IMR-90 (cell line): ENCODE results near the gene THUMPD2. TPM values are rescaled to one million over a fixed set of nuclear protein-coding genes. Genes with fewer than 3 reads are reported as not detected.

Experiments used
- ATAC-seq: fragments of 200-7000 bp; cut with Tn5 transposase; 2 replicates; pipeline ENCODE4 v1.9.1; 2020; ENCODE audit warnings: low read depth, mild to moderate bottlenecking, moderate library complexity
- BruUV-seq: library from RNA; stranded (reverse); fragments of 400-500 nt; replicated peaks from 2 replicates; lab custom pipeline; 2021; lab: Mats Ljungman, UMichigan
- CTCF ChIA-PET: fragments of 300-600 bp; formaldehyde crosslinking; extraction: SDS; loops from one replicate; lab custom pipeline; 2021; ENCODE audit warnings: antibody characterized with exemption; lab: Yijun Ruan, JAX
- POLR2A ChIA-PET: fragments of 300-600 bp; sonication (Branson Sonifier 250); formaldehyde crosslinking; loops from one replicate; lab custom pipeline; 2022; ENCODE audit warnings: antibody characterized with exemption; ENCODE audit not compliant: unreplicated experiment; lab: Charles Lee
- DNase-seq: peaks from one replicate; pipeline ENCODE4 v3.0.0; 2013
- H2AFZ ChIP-seq: replicated peaks from 2 replicates; pipeline ENCODE3; 2013; ENCODE audit warnings: low read length, mild to moderate bottlenecking; ENCODE audit not compliant: poor library complexity
- H2AK5ac ChIP-seq: 2 replicates; pipeline ENCODE4 v1.6.1; 2013; ENCODE audit warnings: low read depth, low read length, inconsistent platforms
- H2AK9ac ChIP-seq: replicated peaks from 2 replicates; pipeline ENCODE3; 2013; ENCODE audit warnings: mild to moderate bottlenecking, low read depth, low read length, moderate library complexity; ENCODE audit not compliant: poor library complexity
- H2BK120ac ChIP-seq: 2 replicates; pipeline ENCODE4 v1.6.1; 2013; ENCODE audit warnings: low read depth, low read length, inconsistent platforms
- H2BK15ac ChIP-seq: 3 replicates; pipeline ENCODE4 v1.6.1; 2013; ENCODE audit warnings: low read depth, low read length, inconsistent platforms
- H2BK20ac ChIP-seq: 2 replicates; pipeline ENCODE4 v1.6.1; 2013; ENCODE audit warnings: low read depth, mild to moderate bottlenecking, inconsistent platforms, low read length, moderate library complexity
- H2BK5ac ChIP-seq: 2 replicates; pipeline ENCODE4 v1.6.1; 2013; ENCODE audit warnings: mild to moderate bottlenecking, low read depth, low read length, inconsistent platforms; ENCODE audit not compliant: poor library complexity, severe bottlenecking
- H3K14ac ChIP-seq: replicated peaks from 2 replicates; pipeline ENCODE4 v1.6.1; 2013; ENCODE audit warnings: low read depth, low read length, inconsistent platforms
- H3K18ac ChIP-seq: 2 replicates; pipeline ENCODE4 v1.6.1; 2013; ENCODE audit warnings: low read depth, low read length, control low read depth
- H3K23ac ChIP-seq: 2 replicates; pipeline ENCODE4 v1.6.1; 2013; ENCODE audit warnings: low read depth, low read length, inconsistent platforms
- H3K27ac ChIP-seq: 2 replicates; pipeline ENCODE4 v1.5.1; 2013; ENCODE audit warnings: mild to moderate bottlenecking, control low read depth, low read length; ENCODE audit not compliant: insufficient read depth
- H3K27me3 ChIP-seq: 2 replicates; pipeline ENCODE4 v1.6.1; 2013; ENCODE audit warnings: low read length; ENCODE audit not compliant: control insufficient read depth, insufficient read depth
- H3K36me3 ChIP-seq: 2 replicates; pipeline ENCODE4 v1.6.1; 2013; ENCODE audit warnings: low read length, mixed read lengths; ENCODE audit not compliant: control insufficient read depth, insufficient read depth
- H3K4ac ChIP-seq: 2 replicates; pipeline ENCODE4 v1.6.1; 2013; ENCODE audit warnings: low read depth, low read length, inconsistent platforms
- H3K4me1 ChIP-seq: 2 replicates; pipeline ENCODE4 v1.6.1; 2013; ENCODE audit warnings: low read length, mixed read lengths; ENCODE audit not compliant: control insufficient read depth, insufficient read depth
- H3K4me2 ChIP-seq: 2 replicates; pipeline ENCODE4 v1.6.1; 2013; ENCODE audit warnings: low read depth, mild to moderate bottlenecking, control low read depth, low read length, moderate library complexity
- H3K4me3 ChIP-seq: 2 replicates; pipeline ENCODE4 v1.5.1; 2013; ENCODE audit warnings: low read depth, mild to moderate bottlenecking, control low read depth, low read length, moderate library complexity; ENCODE audit not compliant: insufficient read depth
- H3K56ac ChIP-seq: 2 replicates; pipeline ENCODE4 v1.6.1; 2013; ENCODE audit warnings: low read length, inconsistent platforms; ENCODE audit not compliant: insufficient read depth; ENCODE audit errors: extremely low read depth
- H3K79me1 ChIP-seq, 2 experiments: 2 replicates each; pipeline ENCODE4 v1.6.1; 2013; ENCODE audit warnings: low read length in 2 of 2, inconsistent platforms in 1 of 2, low read depth in 1 of 2
- H3K9ac ChIP-seq: 2 replicates; pipeline ENCODE4 v1.6.1; 2013; ENCODE audit warnings: low read depth, low read length, control low read depth
- H3K9me1 ChIP-seq: 2 replicates; pipeline ENCODE4 v1.6.1; 2013; ENCODE audit warnings: low read length, inconsistent platforms; ENCODE audit not compliant: insufficient read depth
- H3K9me3 ChIP-seq: 2 replicates; pipeline ENCODE4 v1.6.1; 2013; ENCODE audit warnings: low read length; ENCODE audit not compliant: control insufficient read depth, insufficient read depth
- H4K20me1 ChIP-seq: 2 replicates; pipeline ENCODE4 v1.6.1; 2013; ENCODE audit warnings: low read length, inconsistent platforms; ENCODE audit not compliant: insufficient read depth
- H4K5ac ChIP-seq: 2 replicates; pipeline ENCODE4 v1.6.1; 2013; ENCODE audit warnings: mild to moderate bottlenecking, low read depth, low read length, control low read depth
- H4K8ac ChIP-seq, 2 experiments: 2 replicates each; pipeline ENCODE4 v1.6.1; 2013; ENCODE audit warnings: low read depth in 2 of 2, low read length in 2 of 2, control low read depth in 1 of 2, inconsistent platforms in 1 of 2
- H4K91ac ChIP-seq: 2 replicates; pipeline ENCODE4 v1.6.1; 2013; ENCODE audit warnings: low read depth, low read length, inconsistent platforms; ENCODE audit not compliant: insufficient read depth
- BHLHE40 ChIP-seq: fragments of 150-350 bp; IDR thresholded peaks from 2 replicates; pipeline ENCODE4 v1.6.1; 2016; ENCODE audit warnings: mild to moderate bottlenecking, low read depth, low read length
- CEBPB ChIP-seq: IDR thresholded peaks from 2 replicates; pipeline ENCODE4 v1.6.1; 2012; ENCODE audit warnings: low read depth, low read length, improper control_type of control experiment
- CHD1 ChIP-seq: IDR thresholded peaks from 2 replicates; pipeline ENCODE4 v1.6.1; 2012; ENCODE audit warnings: low read depth, low read length, improper control_type of control experiment
- CTCF ChIP-seq: conservative IDR thresholded peaks from 2 replicates; pipeline ENCODE4 v1.5.1; 2012; ENCODE audit warnings: mild to moderate bottlenecking, low read depth, low read length, improper control_type of control experiment
- ELK1 ChIP-seq: fragments of 150-350 bp; IDR thresholded peaks from 2 replicates; pipeline ENCODE4 v1.6.1; 2016; ENCODE audit warnings: low read depth, mild to moderate bottlenecking, low read length, moderate library complexity, borderline replicate concordance
- FOS ChIP-seq: fragments of 150-350 bp; IDR thresholded peaks from 2 replicates; pipeline ENCODE4 v1.6.1; 2016; ENCODE audit warnings: low read depth, low read length
- MAFK ChIP-seq: IDR thresholded peaks from 2 replicates; pipeline ENCODE4 v1.6.1; 2012; ENCODE audit warnings: low read depth, low read length, improper control_type of control experiment
- MAZ ChIP-seq: IDR thresholded peaks from 2 replicates; pipeline ENCODE4 v1.6.1; 2012; ENCODE audit warnings: low read depth, mild to moderate bottlenecking, low read length, improper control_type of control experiment, moderate library complexity, borderline replicate concordance
- MXI1 ChIP-seq: IDR thresholded peaks from 2 replicates; pipeline ENCODE4 v1.6.1; 2012; ENCODE audit warnings: low read depth, mild to moderate bottlenecking, low read length, moderate library complexity, borderline replicate concordance
- NFE2L2 ChIP-seq: fragments of 150-350 bp; IDR thresholded peaks from 2 replicates; pipeline ENCODE4 v1.6.1; 2016; ENCODE audit warnings: low read depth, mild to moderate bottlenecking, low read length
- POLR2A ChIP-seq: IDR thresholded peaks from 2 replicates; pipeline ENCODE4 v1.6.1; 2012; ENCODE audit warnings: mild to moderate bottlenecking, low read depth, low read length
- RAD21 ChIP-seq: IDR thresholded peaks from 2 replicates; pipeline ENCODE4 v1.6.1; 2012; ENCODE audit warnings: low read length, improper control_type of control experiment
- RCOR1 ChIP-seq: IDR thresholded peaks from 2 replicates; pipeline ENCODE4 v1.6.1; 2012; ENCODE audit warnings: mild to moderate bottlenecking, low read length, improper control_type of control experiment; ENCODE audit not compliant: insufficient replicate concordance
- RFX5 ChIP-seq: IDR thresholded peaks from 2 replicates; pipeline ENCODE4 v1.8.0; 2012; ENCODE audit warnings: low read depth, mild to moderate bottlenecking, low read length, moderate library complexity
- SMC3 ChIP-seq: fragments of 150-350 bp; IDR thresholded peaks from 2 replicates; pipeline ENCODE4 v1.6.1; 2016; ENCODE audit warnings: low read depth, mild to moderate bottlenecking, antibody characterized with exemption, low read length, moderate library complexity
- USF2 ChIP-seq: fragments of 150-350 bp; IDR thresholded peaks from 2 replicates; pipeline ENCODE4 v1.6.1; 2017; ENCODE audit warnings: mild to moderate bottlenecking, antibody characterized with exemption, low read length, low read depth
- WGBS, 2 experiments: methylation state at CpG; one replicate each; pipeline versions ENCODE4 v1.1.5 to v1.1.7; 2013; ENCODE audit warnings: missing lambda C conversion rate in 2 of 2; ENCODE audit not compliant: insufficient read length in 1 of 2; ENCODE audit errors: extremely low coverage in 2 of 2; 5-methylcytosine and 5-hydroxymethylcytosine counted together
- dilution Hi-C: fragments of 300-500 bp; cut with HindIII; formaldehyde crosslinking; loops from one replicate; pipeline ENCODE4 v1.14.3; 2018; ENCODE audit warnings: low sequenced_read_pairs; ENCODE audit not compliant: unreplicated experiment
- in situ Hi-C: fragments of 300-500 bp; cut with MboI; formaldehyde crosslinking; loops from 3 replicates; pipeline ENCODE4 v1.14.3; 2019; ENCODE audit warnings: low sequenced_read_pairs, inconsistent platforms, mixed read lengths
- intact Hi-C: fragments of 100-400 bp; cut with micrococcal nuclease; formaldehyde crosslinking; loops from 2 replicates; pipeline ENCODE4 v1.10.0; 2022
- polyA plus RNA-seq, 3 experiments: library from polyadenylated mRNA; depleted of rRNA; stranded (reverse); fragments of >200 nt; gene quantifications; 2 replicates each; pipeline ENCODE4 v1.2.3, GENCODE V29; 2012; ENCODE audit warnings: low replicate concordance in 1 of 3
- total RNA-seq: library from RNA; depleted of rRNA; stranded (reverse); fragments of >200 nt; gene quantifications from 2 replicates; pipeline ENCODE4 v1.2.3, GENCODE V29; 2012

Gene THUMPD2
- total and polyA plus RNA-seq, 2 of the 4 experiments (the other 2 are of a cell fraction), result 4.8 to 7.0 TPM

GRCh38 chr2:39715822-39716221, 63.2 kb downstream of the THUMPD2 start:
- no peaks in the 10 kb centered on the region for H3K79me1 ChIP-seq
- DNase-seq (no peak), ATAC-seq (no peak)
- ChIA-PET CTCF (no interaction called here), POLR2A (no interaction called here)
- H4K5ac ChIP-seq, result no peak overlapping the region
- H3K4me2 ChIP-seq, result no peak overlapping the region
- H2BK120ac ChIP-seq, result no peak overlapping the region
- H3K23ac ChIP-seq, result no peak overlapping the region
- H3K27me3 ChIP-seq, result no peaks in the 10 kb centered on the region
- no peak overlapping the region for H2BK20ac ChIP-seq
- H2AK5ac ChIP-seq, result no peak overlapping the region
- H2BK15ac ChIP-seq, result no peak overlapping the region
- H3K56ac ChIP-seq, result no peak overlapping the region
- no TSS peak for BruUV-seq
- in situ Hi-C loops (no loop called here), intact Hi-C loops (no loop called here), dilution Hi-C loops (no loop called here)
- H4K8ac ChIP-seq, result no peak overlapping the region
- no peak overlapping the region for H3K4me3 ChIP-seq
- no peak overlapping the region for H2BK5ac ChIP-seq
- no peaks in the 10 kb centered on the region for H3K9me3 ChIP-seq
- TF ChIP-seq SMC3, result no peak
- no peak for TF ChIP-seq USF2
- TF ChIP-seq CTCF, result no peak
- no peak for TF ChIP-seq MXI1
- no peak for TF ChIP-seq BHLHE40
- no peak for TF ChIP-seq RAD21
- no peak for TF ChIP-seq RCOR1
- TF ChIP-seq CHD1, result no peak
- TF ChIP-seq MAZ, result no peak
- no peak for TF ChIP-seq ELK1
- TF ChIP-seq NFE2L2, result no peak
- no peak for TF ChIP-seq FOS
- no peak for TF ChIP-seq POLR2A
- TF ChIP-seq CEBPB, result no peak
- no peak for TF ChIP-seq MAFK
- TF ChIP-seq RFX5, result no peak
- H3K9me1 ChIP-seq, result no peaks in the 10 kb centered on the region
- no peak overlapping the region for H2AFZ ChIP-seq
- no peak overlapping the region for H3K9ac ChIP-seq
- H4K20me1 ChIP-seq, result no peaks in the 10 kb centered on the region
- H3K14ac ChIP-seq, result no peak overlapping the region
- H3K4me1 ChIP-seq, result no peaks in the 10 kb centered on the region
- no peak overlapping the region for H4K91ac ChIP-seq
- no peak overlapping the region for H3K4ac ChIP-seq
- no peak overlapping the region for H3K18ac ChIP-seq
- H2AK9ac ChIP-seq, result no peak overlapping the region
- no CpG with 5 or more reads among the region's 3 CpGs for WGBS, 2 experiments
- H3K36me3 ChIP-seq, result no peaks in the 10 kb centered on the region
- no peak overlapping the region for H3K27ac ChIP-seq
